Renal cortical epithelial cell (primary cell): ENCODE data around the gene ARRDC2. TPM values are rescaled to one million over a fixed set of nuclear protein-coding genes. Genes with fewer than 3 reads are reported as not detected.

ENCODE experiments used
- DNase-seq: peaks from one replicate; pipeline ENCODE4 v3.0.0-alpha.2; 2011; ENCODE audit warnings: low read depth
- total RNA-seq: library from RNA; depleted of rRNA; stranded (reverse); fragments of >200 nt; gene quantifications from 2 replicates; pipeline ENCODE4 v1.2.3, GENCODE V29; 2014

ARRDC2 gene
- total RNA-seq, 1 donor from 2014 or later: 14.9 TPM

GRCh38 chr19:18058208-18059009, 50.4 kb downstream of the ARRDC2 start:
- DNase-seq: peak; percentile 30

GRCh38 chr19:18059297-18059696, 51.3 kb downstream of the ARRDC2 start:
- no peak for DNase-seq

- DNase-seq: no peak
Observed at GRCh38 chr19:18059902-18060301, 51.9 kb downstream of the ARRDC2 start.

GRCh38 chr19:18060472-18060871, 52.5 kb downstream of the ARRDC2 start:
- DNase-seq: no peak

GRCh38 chr19:18062028-18062427, 54.1 kb downstream of the ARRDC2 start:
- no peak for DNase-seq

- DNase-seq: no peak
Observed at GRCh38 chr19:18063463-18063862, 55.5 kb downstream of the ARRDC2 start.

Other genes with a start within 250 kb of the ARRDC2 start
- 0.80 and 6.8 TPM in 2 replicates for gene B3GNT3, start 213.0 kb upstream of the ARRDC2 start, total RNA-seq
- not detected in 2 replicates for gene INSL3, start 186.7 kb upstream of the ARRDC2 start, total RNA-seq
- 2.3 and 3.7 TPM in 2 replicates for gene JAK3, start 160.2 kb upstream of the ARRDC2 start, total RNA-seq
- 517 and 1,457 TPM in 2 replicates for gene RPL18A, start 148.3 kb upstream of the ARRDC2 start, total RNA-seq
- not detected in 2 replicates for gene SLC5A5, start 136.2 kb upstream of the ARRDC2 start, total RNA-seq
- 25.0 and 55.6 TPM in 2 replicates for gene CCDC124, start 75.2 kb upstream of the ARRDC2 start, total RNA-seq
- gene KCNN1, start 41.1 kb upstream of the ARRDC2 start, total RNA-seq: 0.30 TPM in 1 of 2 replicates, not detected in the other
- not detected in 2 replicates for gene IL12RB1, start 78.8 kb downstream of the ARRDC2 start, total RNA-seq
- 0.35 and 5.7 TPM in 2 replicates for gene MAST3, start 89.6 kb downstream of the ARRDC2 start, total RNA-seq
- 15.8 and 56.9 TPM in 2 replicates for gene PIK3R2, start 145.0 kb downstream of the ARRDC2 start, total RNA-seq
- gene IFI30, start 165.6 kb downstream of the ARRDC2 start, total RNA-seq: 20.8 and 25.1 TPM in 2 replicates
- 12.3 and 57.1 TPM in 2 replicates for gene MPV17L2, start 185.0 kb downstream of the ARRDC2 start, total RNA-seq
- gene RAB3A, start 195.9 kb downstream of the ARRDC2 start, total RNA-seq: 0.35 and 0.80 TPM in 2 replicates
- under 0.01 and 0.20 TPM in 2 replicates for gene PDE4C, start 218.3 kb downstream of the ARRDC2 start, total RNA-seq